Measurements from ENCODE around the gene RNF123. TPM values are rescaled to one million over a fixed set of nuclear protein-coding genes. Genes with fewer than 3 reads are reported as not detected.

The RNF123 gene
- total RNA-seq, 1 experiment from 2014 or later: 46.7 TPM

- Histone ChIP-seq H3K79me2 (ENCODE audit: low read depth) (no peaks in the 10 kb centered on the region), H3K27ac (no peak overlapping the region), H4K20me1 (ENCODE audit: insufficient read depth) (no peaks in the 10 kb centered on the region; the same call in 1 of the 2 replicates), H2AFZ (no peak overlapping the region), H3K36me3 (ENCODE audit: low read depth) (0 out of 2 replicates have a peak, but pooled peaks cover 4% of the 10 kb centered on the region), H3K27me3 (ENCODE audit: insufficient read depth, low read depth) (no peaks in the 10 kb centered on the region), H3K9me2 (ENCODE audit: insufficient read depth) (no peaks in the 10 kb centered on the region), H3K4me3 (no peak overlapping the region), H3K9me3 (ENCODE audit: insufficient read depth, low read depth) (no peaks in the 10 kb centered on the region), H3K4me1 (replicated peaks; ENCODE audit: insufficient read depth) (no peaks in the 10 kb centered on the region), H3F3A (ENCODE audit: insufficient read depth, low read depth) (0 out of 2 replicates have a peak, but pooled peaks cover 3% of the 10 kb centered on the region), H3K4me2 (no peak overlapping the region)
- intact Hi-C loops (cut with micrococcal nuclease; ENCODE audit: unreplicated experiment): no loop called here
- no TSS peak for BruUV-seq (replicated peaks)
- TF ChIP-seq EZH2 (IDR thresholded peaks at IDR 0.05; ENCODE audit: low read depth): no peak
- ChIA-PET POLR2A (ENCODE audit: unreplicated experiment) (interaction anchor here (0.5 kb wide), 1 partner anchor 10 kb away, joined by 3 read pairs; no protein-coding TSS in a partner anchor), CTCF (no interaction called here)
- no peak for DNase-seq
Observed at GRCh38 chr3:49733551-49733950, 44.2 kb downstream of the RNF123 start.

GRCh38 chr3:49734752-49735151 lies 45.4 kb downstream of the RNF123 start:
- Histone ChIP-seq H3K4me3 (no peak overlapping the region), H3F3A (ENCODE audit: insufficient read depth, low read depth) (0 out of 2 replicates have a peak, but pooled peaks cover 3% of the 10 kb centered on the region), H4K20me1 (ENCODE audit: insufficient read depth) (no peaks in the 10 kb centered on the region; the same call in 1 of the 2 replicates), H3K27me3 (ENCODE audit: insufficient read depth, low read depth) (no peaks in the 10 kb centered on the region), H3K9me3 (ENCODE audit: insufficient read depth, low read depth) (no peaks in the 10 kb centered on the region), H2AFZ (no peak overlapping the region), H3K79me2 (ENCODE audit: low read depth) (no peaks in the 10 kb centered on the region), H3K4me1 (replicated peaks; ENCODE audit: insufficient read depth) (no peaks in the 10 kb centered on the region), H3K27ac (no peak overlapping the region), H3K9me2 (ENCODE audit: insufficient read depth) (no peaks in the 10 kb centered on the region), H3K4me2 (no peak overlapping the region), H3K36me3 (ENCODE audit: low read depth) (0 out of 2 replicates have a peak, but pooled peaks cover 4% of the 10 kb centered on the region)
- TF ChIP-seq CTCF (conservative IDR thresholded peaks at IDR 0.05) (no peak), EZH2 (IDR thresholded peaks at IDR 0.05; ENCODE audit: low read depth) (no peak)
- ChIA-PET CTCF (no interaction called here), POLR2A (ENCODE audit: unreplicated experiment) (no interaction called here)
- BruUV-seq (replicated peaks): no TSS peak
- intact Hi-C loops (cut with micrococcal nuclease; ENCODE audit: unreplicated experiment): no loop called here
- no peak for DNase-seq

- ChIA-PET POLR2A (ENCODE audit: unreplicated experiment) (no interaction called here), CTCF (no interaction called here)
- Histone ChIP-seq H3K79me2 (ENCODE audit: low read depth) (no peaks in the 10 kb centered on the region), H3K4me3 (no peak overlapping the region), H3K4me2 (no peak overlapping the region), H3K36me3 (ENCODE audit: low read depth) (0 out of 2 replicates have a peak, but pooled peaks cover 4% of the 10 kb centered on the region), H4K20me1 (ENCODE audit: insufficient read depth) (no peaks in the 10 kb centered on the region), H3K9me2 (ENCODE audit: insufficient read depth) (no peaks in the 10 kb centered on the region), H3F3A (ENCODE audit: insufficient read depth, low read depth) (no peaks in the 10 kb centered on the region), H3K9me3 (ENCODE audit: insufficient read depth, low read depth) (no peaks in the 10 kb centered on the region), H3K27ac (no peak overlapping the region), H3K4me1 (replicated peaks; ENCODE audit: insufficient read depth) (no peaks in the 10 kb centered on the region), H3K27me3 (ENCODE audit: insufficient read depth, low read depth) (no peaks in the 10 kb centered on the region), H2AFZ (no peak overlapping the region)
- no peak for DNase-seq
- no TSS peak for BruUV-seq (replicated peaks)
- TF ChIP-seq EZH2 (IDR thresholded peaks at IDR 0.05; ENCODE audit: low read depth) (no peak), CTCF (conservative IDR thresholded peaks at IDR 0.05) (no peak)
- intact Hi-C loops (cut with micrococcal nuclease; ENCODE audit: unreplicated experiment): no loop called here
Observed at GRCh38 chr3:49738067-49738713, 48.8 kb downstream of the RNF123 start.
